GM23338 (cell line): ENCODE data around the gene ACOT13. TPM values are rescaled to one million over a fixed set of nuclear protein-coding genes. Genes with fewer than 3 reads are reported as not detected.

Source experiments
- ATAC-seq: fragments of 200-7000 bp; cut with Tn5 transposase; 3 replicates; pipeline ENCODE4 v1.9.1; 2020
- DNase-seq: peaks from one replicate; pipeline ENCODE4 v3.0.0-alpha.2; 2015; ENCODE audit warnings: low spot score
- H2AFZ ChIP-seq: fragments of 200-600 bp; sonication (generic); 2 replicates; pipeline ENCODE4 v1.8.0; 2016; ENCODE audit warnings: antibody characterized with exemption, mild to moderate bottlenecking, moderate library complexity
- H3F3A ChIP-seq: fragments of 200-600 bp; sonication (generic); replicated peaks from 2 replicates; pipeline ENCODE4 v1.8.0; 2017; ENCODE audit warnings: antibody characterized with exemption, mixed run types, low read depth
- H3K27ac ChIP-seq: fragments of 200-600 bp; sonication (generic); 2 replicates; pipeline ENCODE4 v1.6.1; 2016; ENCODE audit warnings: low read depth
- H3K27me3 ChIP-seq: fragments of 200-600 bp; sonication (generic); 2 replicates; pipeline ENCODE4 v1.8.0; 2016; ENCODE audit warnings: mild to moderate bottlenecking, mixed run types, moderate library complexity; ENCODE audit not compliant: insufficient read depth
- H3K36me3 ChIP-seq: fragments of 200-600 bp; sonication (generic); 2 replicates; pipeline ENCODE4 v1.8.0; 2016; ENCODE audit warnings: mild to moderate bottlenecking; ENCODE audit not compliant: insufficient read depth
- H3K4me1 ChIP-seq: fragments of 200-600 bp; sonication (generic); 2 replicates; pipeline ENCODE4 v1.8.0; 2016; ENCODE audit warnings: mild to moderate bottlenecking, moderate library complexity; ENCODE audit not compliant: insufficient read depth
- H3K4me2 ChIP-seq: fragments of 200-600 bp; sonication (generic); 2 replicates; pipeline ENCODE4 v1.7.1; 2017; ENCODE audit warnings: mixed run types
- H3K4me3 ChIP-seq: fragments of 200-600 bp; sonication (generic); 2 replicates; pipeline ENCODE4 v1.6.1; 2016; ENCODE audit warnings: mixed run types
- H3K79me2 ChIP-seq: fragments of 200-600 bp; sonication (generic); replicated peaks from 2 replicates; pipeline ENCODE4 v1.8.0; 2017; ENCODE audit warnings: mild to moderate bottlenecking; ENCODE audit not compliant: insufficient read depth
- H3K9me2 ChIP-seq: fragments of 200-600 bp; sonication (generic); 2 replicates; pipeline ENCODE4 v1.8.0; 2017; ENCODE audit not compliant: insufficient read depth
- H4K20me1 ChIP-seq: fragments of 200-600 bp; sonication (generic); replicated peaks from 2 replicates; pipeline ENCODE4 v1.8.0; 2017; ENCODE audit warnings: mild to moderate bottlenecking; ENCODE audit not compliant: insufficient read depth
- H3K27ac Mint-ChIP-seq: 2 replicates; pipeline ENCODE4 v1.8.0; 2020; ENCODE audit warnings: inconsistent platforms, mild to moderate bottlenecking, moderate library complexity, mixed read lengths
- H3K27me3 Mint-ChIP-seq: 3 replicates; pipeline ENCODE4 v1.8.0; 2022; ENCODE audit warnings: low read depth, mild to moderate bottlenecking, moderate library complexity, mixed read lengths, inconsistent platforms; ENCODE audit not compliant: insufficient read depth, poor library complexity
- H3K36me3 Mint-ChIP-seq: 3 replicates; pipeline ENCODE4 v1.8.0; 2021; ENCODE audit warnings: low read depth, mild to moderate bottlenecking, inconsistent platforms, moderate library complexity, mixed read lengths
- H3K4me1 Mint-ChIP-seq: 3 replicates; pipeline ENCODE4 v1.8.0; 2020; ENCODE audit warnings: mild to moderate bottlenecking, inconsistent platforms, mixed read lengths
- H3K4me3 Mint-ChIP-seq: 3 replicates; pipeline ENCODE4 v1.8.0; 2021; ENCODE audit warnings: moderate library complexity, mild to moderate bottlenecking, inconsistent platforms, mixed read lengths
- H3K9me3 Mint-ChIP-seq: 3 replicates; pipeline ENCODE4 v1.8.0; 2020; ENCODE audit warnings: moderate library complexity, mild to moderate bottlenecking, inconsistent platforms, mixed read lengths
- CREB1 ChIP-seq: fragments of 250-450 bp; sonication (Bioruptor Pico); IDR thresholded peaks from 2 replicates; pipeline ENCODE4 v1.5.0; 2020; ENCODE audit warnings: low read depth, mild to moderate bottlenecking, moderate library complexity
- EZH2phosphoT487 ChIP-seq: fragments of 200-600 bp; sonication (generic); IDR thresholded peaks from one replicate; pipeline ENCODE4 v1.8.1; 2018; ENCODE audit warnings: antibody characterized with exemption; ENCODE audit not compliant: unreplicated experiment
- JUNB ChIP-seq: IDR thresholded peaks from one replicate; pipeline ENCODE4 v1.6.1; 2016; ENCODE audit warnings: antibody characterized with exemption; ENCODE audit not compliant: unreplicated experiment
- NANOG ChIP-seq: IDR thresholded peaks from 2 replicates; pipeline ENCODE4 v1.6.1; 2016; ENCODE audit warnings: antibody characterized with exemption, borderline replicate concordance
- POLR2AphosphoS5 ChIP-seq: IDR thresholded peaks from 2 replicates; pipeline ENCODE4 v1.6.1; 2016; ENCODE audit warnings: antibody characterized with exemption, low read depth
- STAT1 ChIP-seq: IDR thresholded peaks from one replicate; pipeline ENCODE4 v1.6.1; 2016; ENCODE audit warnings: antibody characterized with exemption; ENCODE audit not compliant: unreplicated experiment
- ZNF114 ChIP-seq: fragments of 250-450 bp; sonication (Bioruptor Pico); IDR thresholded peaks from 2 replicates; pipeline ENCODE4 v1.5.0; 2020; ENCODE audit warnings: mild to moderate bottlenecking, moderate library complexity
- ZNF331 ChIP-seq: fragments of 250-450 bp; sonication (Bioruptor Pico); IDR thresholded peaks from 2 replicates; pipeline ENCODE4 v1.5.0; 2020; ENCODE audit warnings: low read depth, mild to moderate bottlenecking, moderate library complexity
- polyA plus RNA-seq: library from polyadenylated mRNA; unstranded; fragments of >200 nt; fragmentation: Nextera tagmentation; extraction: Ambion mirVana; gene quantifications from 2 replicates; pipeline ENCODE4 v1.2.1, GENCODE V29; 2016
- total RNA-seq: library from RNA; depleted of rRNA; stranded (reverse); fragments of >200 nt; shearing (Covaris generic); gene quantifications from 2 replicates; pipeline ENCODE4 v1.2.3, GENCODE V29; 2014
- TF ChIP-seq, protein P1 (sequence below): IDR thresholded peaks from 2 replicates; pipeline ENCODE4 v1.6.1; 2016; ENCODE audit warnings: antibody characterized with exemption
- TF ChIP-seq, protein P2 (sequence below): IDR thresholded peaks from one replicate; pipeline ENCODE4 v1.6.1; 2018; ENCODE audit warnings: antibody characterized with exemption; ENCODE audit not compliant: unreplicated experiment

The ACOT13 gene
- total and polyA plus RNA-seq, 2 experiments from 2014 or later, result 17.8 to 175 TPM

DNA sequence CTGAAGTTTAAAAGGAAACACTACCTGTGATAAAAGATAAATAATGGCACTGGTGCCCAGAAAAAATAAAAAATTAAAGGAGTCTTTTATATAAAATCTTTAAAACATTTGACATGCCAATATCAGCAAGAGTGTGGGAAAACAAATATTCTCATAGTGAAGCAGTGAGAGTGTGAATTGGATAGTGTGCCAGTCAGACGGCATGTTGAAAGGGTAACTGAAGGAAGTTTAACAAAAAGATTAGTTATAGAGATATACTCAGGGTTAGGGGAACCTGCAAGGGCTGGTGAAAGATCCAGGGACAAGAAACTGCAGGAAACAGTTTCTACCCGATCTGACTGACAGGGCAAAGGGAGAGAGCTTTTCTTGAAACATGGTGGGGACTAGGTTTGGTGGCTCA, 85.6 kb downstream of the ACOT13 start:
- Histone ChIP-seq H3F3A (0 out of 2 replicates have a peak, but pooled peaks cover 2% of the 10 kb centered on the region), H3K79me2 (no peaks in the 10 kb centered on the region), H3K27me3 (no peaks in the 10 kb centered on the region), H3K36me3 (no peaks in the 10 kb centered on the region), H3K4me3 (no peak overlapping the region), H3K4me1 (peaks cover 4% of the 10 kb centered on the region; the same call in 1 of the 2 replicates), H4K20me1 (no peaks in the 10 kb centered on the region), H3K9me2 (peaks cover 6% of the 10 kb centered on the region), H3K27ac (no peak overlapping the region), H3K4me2 (no peak overlapping the region), H2AFZ (no peak overlapping the region)
- peaks cover 1% of the 10 kb centered on the region for H3K27me3 Mint-ChIP-seq
- peaks cover 6% of the 10 kb centered on the region; the same call in 1 of the 3 replicates for H3K9me3 Mint-ChIP-seq
- no peak for DNase-seq
- no peak overlapping the region for H3K27ac Mint-ChIP-seq
- H3K4me3 Mint-ChIP-seq, result no peak overlapping the region
- no peaks in the 10 kb centered on the region for H3K4me1 Mint-ChIP-seq
- H3K36me3 Mint-ChIP-seq, result no peaks in the 10 kb centered on the region
- ATAC-seq, result no peak
- TF ChIP-seq, protein P1, sequence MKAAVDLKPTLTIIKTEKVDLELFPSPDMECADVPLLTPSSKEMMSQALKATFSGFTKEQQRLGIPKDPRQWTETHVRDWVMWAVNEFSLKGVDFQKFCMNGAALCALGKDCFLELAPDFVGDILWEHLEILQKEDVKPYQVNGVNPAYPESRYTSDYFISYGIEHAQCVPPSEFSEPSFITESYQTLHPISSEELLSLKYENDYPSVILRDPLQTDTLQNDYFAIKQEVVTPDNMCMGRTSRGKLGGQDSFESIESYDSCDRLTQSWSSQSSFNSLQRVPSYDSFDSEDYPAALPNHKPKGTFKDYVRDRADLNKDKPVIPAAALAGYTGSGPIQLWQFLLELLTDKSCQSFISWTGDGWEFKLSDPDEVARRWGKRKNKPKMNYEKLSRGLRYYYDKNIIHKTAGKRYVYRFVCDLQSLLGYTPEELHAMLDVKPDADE, result no peak
- TF ChIP-seq EZH2phosphoT487 (no peak), ZNF114 (CRISPR knock-in tag) (no peak)

DNA sequence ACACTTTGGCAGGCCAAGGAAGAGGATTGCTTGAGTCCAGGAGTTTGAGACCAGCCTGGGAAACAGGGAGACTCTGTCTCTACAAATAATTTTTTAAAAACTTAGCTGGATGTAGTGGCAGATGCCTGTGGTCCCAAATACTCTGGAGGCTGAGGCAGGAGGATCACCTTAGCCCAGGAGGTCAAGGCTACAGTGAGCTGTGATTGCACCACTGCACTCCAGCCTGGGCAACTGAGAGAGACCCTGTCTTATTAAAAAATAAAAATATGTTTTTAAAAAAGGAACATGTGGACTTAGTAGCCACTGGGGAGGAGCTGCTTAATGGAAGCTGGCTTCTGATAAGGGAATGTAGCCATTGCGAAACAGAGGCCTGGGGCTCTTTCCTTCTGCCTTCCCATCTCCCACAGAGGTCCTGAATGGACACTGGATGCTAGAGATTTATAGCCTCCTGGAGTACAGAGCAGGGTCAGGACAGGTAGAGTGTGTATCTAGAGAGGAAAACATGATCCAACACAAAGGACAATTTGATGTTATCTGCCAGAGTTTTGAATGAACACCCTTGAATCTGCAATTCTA, 86.1 kb downstream of the ACOT13 start:
- Mint-ChIP-seq H3K27ac (no peak overlapping the region), H3K4me3 (no peak overlapping the region), H3K9me3 (peaks cover 6% of the 10 kb centered on the region; the same call in 1 of the 3 replicates), H3K4me1 (no peaks in the 10 kb centered on the region), H3K36me3 (no peaks in the 10 kb centered on the region), H3K27me3 (peaks cover 1% of the 10 kb centered on the region)
- no peaks in the 10 kb centered on the region for H4K20me1 ChIP-seq
- H3K4me3 ChIP-seq, result no peak overlapping the region
- TF ChIP-seq ZNF331 (CRISPR knock-in tag) (no peak), NANOG (no peak), POLR2AphosphoS5 (no peak), STAT1 (no peak), EZH2phosphoT487 (no peak), JUNB (no peak), ZNF114 (CRISPR knock-in tag) (no peak), CREB1 (CRISPR knock-in tag) (no peak)
- TF ChIP-seq, protein P1, result no peak
- TF ChIP-seq, protein P2, sequence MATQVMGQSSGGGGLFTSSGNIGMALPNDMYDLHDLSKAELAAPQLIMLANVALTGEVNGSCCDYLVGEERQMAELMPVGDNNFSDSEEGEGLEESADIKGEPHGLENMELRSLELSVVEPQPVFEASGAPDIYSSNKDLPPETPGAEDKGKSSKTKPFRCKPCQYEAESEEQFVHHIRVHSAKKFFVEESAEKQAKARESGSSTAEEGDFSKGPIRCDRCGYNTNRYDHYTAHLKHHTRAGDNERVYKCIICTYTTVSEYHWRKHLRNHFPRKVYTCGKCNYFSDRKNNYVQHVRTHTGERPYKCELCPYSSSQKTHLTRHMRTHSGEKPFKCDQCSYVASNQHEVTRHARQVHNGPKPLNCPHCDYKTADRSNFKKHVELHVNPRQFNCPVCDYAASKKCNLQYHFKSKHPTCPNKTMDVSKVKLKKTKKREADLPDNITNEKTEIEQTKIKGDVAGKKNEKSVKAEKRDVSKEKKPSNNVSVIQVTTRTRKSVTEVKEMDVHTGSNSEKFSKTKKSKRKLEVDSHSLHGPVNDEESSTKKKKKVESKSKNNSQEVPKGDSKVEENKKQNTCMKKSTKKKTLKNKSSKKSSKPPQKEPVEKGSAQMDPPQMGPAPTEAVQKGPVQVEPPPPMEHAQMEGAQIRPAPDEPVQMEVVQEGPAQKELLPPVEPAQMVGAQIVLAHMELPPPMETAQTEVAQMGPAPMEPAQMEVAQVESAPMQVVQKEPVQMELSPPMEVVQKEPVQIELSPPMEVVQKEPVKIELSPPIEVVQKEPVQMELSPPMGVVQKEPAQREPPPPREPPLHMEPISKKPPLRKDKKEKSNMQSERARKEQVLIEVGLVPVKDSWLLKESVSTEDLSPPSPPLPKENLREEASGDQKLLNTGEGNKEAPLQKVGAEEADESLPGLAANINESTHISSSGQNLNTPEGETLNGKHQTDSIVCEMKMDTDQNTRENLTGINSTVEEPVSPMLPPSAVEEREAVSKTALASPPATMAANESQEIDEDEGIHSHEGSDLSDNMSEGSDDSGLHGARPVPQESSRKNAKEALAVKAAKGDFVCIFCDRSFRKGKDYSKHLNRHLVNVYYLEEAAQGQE, result no peak
- H3K27ac ChIP-seq, result no peak overlapping the region
- DNase-seq (no peak), ATAC-seq (no peak)
- no peaks in the 10 kb centered on the region for H3K27me3 ChIP-seq
- peaks cover 6% of the 10 kb centered on the region for H3K9me2 ChIP-seq
- 0 out of 2 replicates have a peak, but pooled peaks cover 2% of the 10 kb centered on the region for H3F3A ChIP-seq
- H3K4me1 ChIP-seq, result peaks cover 4% of the 10 kb centered on the region; the same call in 1 of the 2 replicates
- no peaks in the 10 kb centered on the region for H3K79me2 ChIP-seq
- H2AFZ ChIP-seq, result no peak overlapping the region
- no peak overlapping the region for H3K4me2 ChIP-seq
- no peaks in the 10 kb centered on the region for H3K36me3 ChIP-seq
